Central memory CD8-positive, alpha-beta T cell (primary cell): ENCODE data around the gene ALDH1A2.

Source experiments
- ATAC-seq: fragments of 150-1000 bp; cut with Tn5 transposase; replicated peaks from 2 replicates; pipeline ENCODE4 v1.10.0; 2022; ENCODE audit warnings: mild to moderate bottlenecking, moderate FRiP score, moderate number of reproducible peaks; ENCODE audit not compliant: poor library complexity, severe bottlenecking; ENCODE audit errors: extremely low read depth
- DNase-seq, 2 donors: peaks; one replicate each; pipeline ENCODE4 v3.0.0; 2021; ENCODE audit warnings: low spot score in 2 of 2
- H3K27ac Mint-ChIP-seq: one replicate; pipeline ENCODE4 v1.8.0; 2022; ENCODE audit warnings: low read depth, mild to moderate bottlenecking, moderate library complexity, mixed read lengths
- H3K27me3 Mint-ChIP-seq: one replicate; pipeline ENCODE4 v1.8.0; 2022; ENCODE audit warnings: mixed read lengths
- H3K36me3 Mint-ChIP-seq: one replicate; pipeline ENCODE4 v1.8.0; 2022; ENCODE audit warnings: mild to moderate bottlenecking, moderate library complexity, mixed read lengths; ENCODE audit not compliant: insufficient read depth
- H3K4me1 Mint-ChIP-seq: one replicate; pipeline ENCODE4 v1.8.0; 2022; ENCODE audit warnings: mixed read lengths
- H3K4me3 Mint-ChIP-seq: one replicate; pipeline ENCODE4 v1.8.0; 2022; ENCODE audit warnings: mild to moderate bottlenecking, moderate library complexity, mixed read lengths
- H3K9me3 Mint-ChIP-seq: one replicate; pipeline ENCODE4 v1.8.0; 2022; ENCODE audit warnings: mixed read lengths

The ALDH1A2 gene

DNA sequence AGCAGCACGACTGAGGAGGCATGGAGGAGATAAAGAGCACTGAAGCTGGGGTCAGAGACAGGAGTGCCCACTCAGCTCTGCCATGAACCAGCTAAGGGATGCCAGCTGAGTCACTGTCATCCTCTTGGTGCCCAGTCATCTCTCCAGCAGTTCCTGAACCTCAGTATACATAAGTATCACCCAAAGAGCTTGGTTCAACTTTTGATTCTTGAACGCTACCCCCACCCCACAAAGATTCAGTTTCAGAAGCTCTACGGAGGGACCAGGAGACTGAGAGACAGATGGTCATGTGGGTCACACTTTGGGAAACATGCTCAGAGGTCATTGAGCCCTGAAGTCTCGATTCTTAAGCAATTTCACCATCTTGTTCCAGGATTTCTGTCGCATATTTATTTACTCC is 108.4 kb downstream of the ALDH1A2 start:
- H3K9me3 Mint-ChIP-seq, result no peaks in the 10 kb centered on the region
- H3K4me3 Mint-ChIP-seq, result no peak overlapping the region
- DNase-seq (no peak), ATAC-seq (no peak)
- H3K36me3 Mint-ChIP-seq, result peaks cover 2% of the 10 kb centered on the region
- no peaks in the 10 kb centered on the region for H3K4me1 Mint-ChIP-seq
- no peak overlapping the region for H3K27ac Mint-ChIP-seq
- peaks cover 47% of the 10 kb centered on the region for H3K27me3 Mint-ChIP-seq

DNA sequence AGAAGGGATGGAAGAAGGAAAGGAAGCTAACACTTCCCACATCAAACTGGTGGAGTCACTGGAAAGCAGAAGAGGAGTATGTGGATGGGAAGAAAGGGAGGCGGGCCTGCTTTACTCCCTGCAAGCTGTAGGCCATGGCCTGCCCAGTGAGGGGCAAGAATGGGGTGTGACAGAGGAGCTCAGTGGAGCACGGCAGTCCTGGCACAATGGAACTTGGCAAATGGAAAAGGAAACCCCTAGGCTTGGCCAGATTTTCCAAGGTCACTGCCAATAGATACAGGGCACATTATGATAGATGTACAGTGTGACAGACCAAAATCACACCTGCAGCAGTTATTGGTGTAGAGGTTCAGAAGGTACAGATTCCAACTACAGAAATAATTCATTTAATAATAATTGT is 111.6 kb downstream of the ALDH1A2 start:
- no peak for DNase-seq
- no peak for ATAC-seq
- no peaks in the 10 kb centered on the region for H3K4me1 Mint-ChIP-seq
- H3K36me3 Mint-ChIP-seq, result peaks cover 2% of the 10 kb centered on the region
- H3K9me3 Mint-ChIP-seq, result no peaks in the 10 kb centered on the region
- H3K27ac Mint-ChIP-seq, result no peak overlapping the region
- no peak overlapping the region for H3K4me3 Mint-ChIP-seq
- peaks cover 35% of the 10 kb centered on the region for H3K27me3 Mint-ChIP-seq

DNA sequence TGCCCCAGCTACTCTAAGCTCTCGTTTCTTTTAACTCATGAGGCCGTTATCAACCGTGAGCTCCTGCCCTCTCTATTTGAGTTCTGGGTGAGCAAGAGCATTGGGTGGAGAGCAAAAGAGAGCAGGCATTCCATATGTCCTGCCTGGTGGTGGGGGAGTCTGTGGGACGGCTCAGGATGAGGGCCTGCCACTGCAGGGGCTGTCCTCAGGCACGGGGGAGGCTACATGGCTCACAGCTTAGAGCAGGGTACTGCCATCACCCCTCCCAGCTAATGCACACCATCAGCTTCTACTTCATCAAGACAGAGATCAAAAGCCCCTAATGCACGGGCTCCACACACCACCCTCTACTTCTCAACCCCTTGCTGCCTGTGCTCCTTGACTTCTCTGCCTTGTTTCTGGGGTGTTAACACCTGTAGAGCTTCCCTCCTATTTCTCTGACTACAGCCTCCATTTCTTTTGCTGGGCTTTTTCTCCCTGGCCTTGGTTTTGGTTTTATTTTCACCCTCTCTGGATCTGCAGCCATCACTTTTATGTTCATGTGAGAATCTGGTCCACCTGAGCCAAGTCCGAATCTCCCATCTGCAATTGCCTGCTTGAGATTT is 114.1 kb downstream of the ALDH1A2 start:
- H3K27me3 Mint-ChIP-seq, result peaks cover 23% of the 10 kb centered on the region

DNA sequence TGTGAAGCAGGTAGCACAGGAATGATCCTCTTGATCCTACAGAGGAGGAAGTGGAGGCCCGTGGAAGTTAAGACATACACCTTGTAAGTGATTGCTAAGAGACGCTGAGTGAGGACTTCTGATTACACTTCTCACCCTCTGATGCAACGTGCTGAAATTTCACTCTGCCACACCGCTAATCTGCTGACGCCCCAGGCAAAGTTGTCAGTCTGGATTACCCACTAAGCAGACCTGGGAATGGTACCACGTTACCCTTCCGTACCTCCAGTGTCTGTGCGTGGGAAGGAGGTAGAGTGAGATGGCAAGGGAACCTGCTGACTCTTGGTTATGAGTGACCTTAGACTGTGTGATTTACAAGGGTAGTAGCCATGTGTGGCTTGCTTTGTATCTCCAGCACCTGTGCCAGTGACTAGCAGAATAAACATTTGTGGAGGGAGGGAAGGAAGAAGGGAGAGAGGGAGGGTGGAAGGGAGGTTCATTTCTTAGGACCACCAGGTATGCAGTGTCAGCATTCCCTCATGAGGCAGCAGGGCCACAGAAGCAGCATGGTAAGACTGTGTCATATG is 115.0 kb downstream of the ALDH1A2 start:
- DNase-seq (no peak), ATAC-seq (no peak)
- Mint-ChIP-seq H3K36me3 (no peaks in the 10 kb centered on the region), H3K27ac (no peak overlapping the region), H3K4me1 (no peaks in the 10 kb centered on the region), H3K27me3 (peaks cover 20% of the 10 kb centered on the region), H3K9me3 (no peaks in the 10 kb centered on the region), H3K4me3 (no peak overlapping the region)

More for the DNA sequence above, 114.1 kb downstream of the ALDH1A2 start:
- Mint-ChIP-seq H3K36me3 (no peaks in the 10 kb centered on the region), H3K4me3 (no peak overlapping the region), H3K4me1 (no peaks in the 10 kb centered on the region), H3K9me3 (no peaks in the 10 kb centered on the region), H3K27ac (no peak overlapping the region)
- no peak for DNase-seq
- no peak for ATAC-seq

DNA sequence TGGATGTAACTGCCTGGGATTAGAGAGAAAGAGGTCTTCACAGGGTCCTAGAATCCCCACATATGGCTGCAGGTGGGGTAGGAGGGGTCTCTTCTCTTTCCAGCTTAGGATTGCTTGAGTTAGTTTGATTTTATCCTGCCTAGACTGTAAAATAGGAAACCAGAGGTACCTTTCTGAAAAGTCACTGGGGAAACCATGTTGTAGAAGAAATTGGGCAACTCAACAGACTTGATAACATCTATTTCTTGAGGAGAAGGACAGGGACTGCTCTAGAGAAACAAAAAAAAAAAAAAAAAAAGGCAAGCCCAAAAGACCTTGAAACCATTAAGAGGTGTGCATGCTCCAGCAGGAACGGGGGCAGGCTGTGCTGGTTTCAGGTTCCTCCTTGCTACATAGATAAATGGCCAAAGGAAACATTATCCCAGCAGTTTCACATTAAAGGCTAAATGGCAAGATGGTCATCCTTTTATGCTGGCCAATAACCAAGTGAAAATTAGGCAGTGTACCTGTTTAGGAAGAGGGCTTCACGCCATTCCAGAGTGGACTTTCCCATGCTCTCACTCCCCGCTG is 116.1 kb downstream of the ALDH1A2 start:
- Mint-ChIP-seq H3K36me3 (no peaks in the 10 kb centered on the region), H3K4me1 (no peaks in the 10 kb centered on the region), H3K27me3 (peaks cover 30% of the 10 kb centered on the region), H3K27ac (no peak overlapping the region), H3K4me3 (no peak overlapping the region), H3K9me3 (no peaks in the 10 kb centered on the region)
- ATAC-seq (no peak), DNase-seq (no peak)

DNA sequence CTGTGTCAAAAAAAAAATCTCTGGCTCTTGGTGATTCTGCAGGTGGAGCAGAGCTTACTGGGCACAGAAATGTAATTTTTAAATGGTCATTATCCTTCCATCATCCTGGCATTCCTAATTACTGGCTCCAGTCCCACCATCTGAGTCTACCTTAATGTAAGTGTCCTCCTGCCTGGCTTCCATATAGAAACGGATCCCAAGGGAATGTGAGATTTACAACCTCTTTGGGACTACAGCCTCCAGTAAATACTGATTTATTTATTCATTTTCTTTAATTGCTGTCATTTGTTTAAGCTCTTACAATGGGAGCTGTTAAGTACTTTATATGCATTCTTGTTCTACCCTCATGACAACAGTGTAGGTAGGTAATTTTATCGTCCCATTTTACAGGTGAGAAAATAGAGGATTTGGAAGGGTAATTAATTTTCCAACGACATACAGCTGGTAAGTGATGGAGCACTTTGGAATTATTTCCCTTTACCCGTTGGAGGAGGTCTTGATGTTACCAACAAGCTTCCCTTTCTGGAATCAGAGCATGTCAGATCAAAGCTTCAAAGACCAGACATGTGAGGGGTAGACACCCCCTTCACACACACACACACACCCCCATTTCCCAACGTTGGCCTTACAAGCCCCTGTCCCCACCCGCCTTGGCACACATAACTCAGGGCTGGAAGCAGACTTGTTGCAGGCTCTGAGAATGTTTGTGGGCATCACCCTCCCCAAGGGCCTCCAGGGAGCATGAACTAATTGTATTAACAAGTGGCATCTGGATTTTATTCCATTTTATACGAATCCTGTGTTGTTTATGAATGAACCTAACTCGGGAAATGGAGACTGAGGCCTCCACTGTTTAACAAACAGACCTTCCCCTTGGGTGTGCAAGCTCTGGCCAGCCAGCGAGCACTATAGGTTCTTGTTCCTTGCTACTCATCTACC is 116.9 kb downstream of the ALDH1A2 start:
- peaks cover 30% of the 10 kb centered on the region for H3K27me3 Mint-ChIP-seq
- H3K36me3 Mint-ChIP-seq, result no peaks in the 10 kb centered on the region
- H3K27ac Mint-ChIP-seq, result no peak overlapping the region
- no peak overlapping the region for H3K4me3 Mint-ChIP-seq
- DNase-seq (no peak), ATAC-seq (no peak)
- no peaks in the 10 kb centered on the region for H3K4me1 Mint-ChIP-seq
- H3K9me3 Mint-ChIP-seq, result no peaks in the 10 kb centered on the region

DNA sequence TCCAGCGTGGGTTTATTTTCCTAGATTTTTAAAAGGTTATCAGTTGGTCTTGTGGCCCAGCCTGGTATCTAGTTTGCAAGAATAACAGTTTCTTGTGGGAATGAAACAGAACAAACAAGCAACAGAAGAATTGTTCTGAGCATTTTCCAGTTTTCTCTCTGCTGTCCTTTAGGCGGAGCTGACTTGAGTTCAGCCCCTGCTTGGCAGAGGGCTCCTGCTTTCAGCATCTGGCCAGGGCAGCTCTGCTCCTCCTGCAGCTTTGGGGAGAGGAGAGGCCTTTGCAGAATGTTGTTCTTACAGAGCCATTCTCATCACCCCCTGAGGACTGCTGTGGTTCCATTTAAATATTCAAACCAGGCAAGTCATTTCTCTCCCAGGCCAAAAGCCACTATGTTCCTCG is 117.7 kb downstream of the ALDH1A2 start:
- Mint-ChIP-seq H3K27ac (no peak overlapping the region), H3K4me3 (no peak overlapping the region), H3K27me3 (peaks cover 30% of the 10 kb centered on the region), H3K9me3 (no peaks in the 10 kb centered on the region), H3K36me3 (no peaks in the 10 kb centered on the region), H3K4me1 (no peaks in the 10 kb centered on the region)
- DNase-seq (no peak), ATAC-seq (no peak)

DNA sequence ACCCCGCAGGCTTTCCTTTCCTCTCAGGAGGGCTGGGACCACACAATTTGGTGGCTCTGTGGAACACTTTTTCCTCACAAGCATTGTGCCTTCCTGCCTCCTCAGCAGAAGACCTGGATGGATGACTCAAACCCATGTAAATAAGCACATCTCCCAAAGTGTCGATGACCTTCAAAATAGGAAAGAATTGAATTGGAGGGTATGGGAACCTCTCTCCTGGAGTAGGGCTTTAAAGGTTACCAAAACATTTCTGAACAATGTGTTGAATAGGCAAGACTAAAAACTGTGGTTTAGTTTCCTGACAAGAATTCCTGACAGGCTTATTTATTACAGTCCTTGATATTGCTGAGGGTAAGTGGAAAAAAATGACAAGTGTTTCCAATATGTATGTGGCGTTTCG is 118.2 kb downstream of the ALDH1A2 start:
- H3K27me3 Mint-ChIP-seq, result peaks cover 29% of the 10 kb centered on the region
- ATAC-seq (no peak), DNase-seq (no peak)
- H3K4me3 Mint-ChIP-seq, result no peak overlapping the region
- H3K36me3 Mint-ChIP-seq, result no peaks in the 10 kb centered on the region
- no peaks in the 10 kb centered on the region for H3K4me1 Mint-ChIP-seq
- no peaks in the 10 kb centered on the region for H3K9me3 Mint-ChIP-seq
- no peak overlapping the region for H3K27ac Mint-ChIP-seq

DNA sequence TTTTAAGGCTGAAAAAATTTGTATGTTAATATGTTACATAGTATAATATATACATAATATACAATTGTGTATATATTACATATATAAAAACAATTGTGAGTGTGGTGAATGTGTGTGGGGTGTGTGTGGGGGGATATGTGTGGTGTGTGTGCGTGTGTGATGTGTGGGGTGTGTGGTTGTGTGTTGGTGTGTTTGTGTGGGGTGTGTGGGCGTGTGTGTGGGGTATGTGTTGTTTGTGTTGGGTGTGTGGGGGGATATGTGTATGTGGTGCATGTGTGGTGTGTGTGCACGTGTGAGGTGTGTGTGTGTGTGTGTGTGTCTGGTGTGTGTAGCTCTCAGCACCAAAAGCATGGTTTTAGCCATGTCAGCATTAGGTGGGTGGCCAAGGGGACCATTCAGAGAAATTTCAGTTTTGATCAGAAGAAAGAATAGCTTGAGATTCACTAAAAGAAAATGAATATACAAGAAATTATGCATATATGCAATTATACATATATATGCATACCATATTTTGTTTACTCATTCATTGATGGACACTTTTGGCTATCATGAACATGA is 118.9 kb downstream of the ALDH1A2 start:
- H3K9me3 Mint-ChIP-seq, result no peaks in the 10 kb centered on the region
- no peaks in the 10 kb centered on the region for H3K36me3 Mint-ChIP-seq
- DNase-seq (no peak), ATAC-seq (no peak)
- no peak overlapping the region for H3K4me3 Mint-ChIP-seq
- H3K27me3 Mint-ChIP-seq, result peaks cover 29% of the 10 kb centered on the region
- no peak overlapping the region for H3K27ac Mint-ChIP-seq
- H3K4me1 Mint-ChIP-seq, result no peaks in the 10 kb centered on the region

DNA sequence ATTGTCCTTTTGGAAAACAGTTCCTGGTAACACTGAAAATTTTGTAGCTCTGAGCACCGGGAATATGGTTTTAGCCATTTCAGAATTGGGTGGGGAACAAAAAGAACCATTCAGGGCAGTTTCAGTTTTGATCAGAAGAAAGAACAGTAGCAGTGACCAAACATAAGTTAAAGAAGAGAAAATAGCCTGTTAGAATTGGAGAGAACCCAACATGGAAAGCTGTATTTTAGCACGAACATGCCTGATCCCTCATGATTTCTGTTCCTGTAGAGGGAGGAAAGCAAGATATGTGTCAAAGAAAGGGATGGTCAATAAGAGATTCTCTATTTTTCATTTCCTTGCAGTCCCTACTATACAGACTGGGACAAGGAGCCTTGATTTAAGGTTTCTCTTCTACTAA is 119.9 kb downstream of the ALDH1A2 start:
- Mint-ChIP-seq H3K36me3 (no peaks in the 10 kb centered on the region), H3K4me1 (no peaks in the 10 kb centered on the region), H3K27me3 (peaks cover 36% of the 10 kb centered on the region), H3K27ac (no peak overlapping the region), H3K4me3 (no peak overlapping the region), H3K9me3 (no peaks in the 10 kb centered on the region)
- ATAC-seq (no peak), DNase-seq (no peak)

DNA sequence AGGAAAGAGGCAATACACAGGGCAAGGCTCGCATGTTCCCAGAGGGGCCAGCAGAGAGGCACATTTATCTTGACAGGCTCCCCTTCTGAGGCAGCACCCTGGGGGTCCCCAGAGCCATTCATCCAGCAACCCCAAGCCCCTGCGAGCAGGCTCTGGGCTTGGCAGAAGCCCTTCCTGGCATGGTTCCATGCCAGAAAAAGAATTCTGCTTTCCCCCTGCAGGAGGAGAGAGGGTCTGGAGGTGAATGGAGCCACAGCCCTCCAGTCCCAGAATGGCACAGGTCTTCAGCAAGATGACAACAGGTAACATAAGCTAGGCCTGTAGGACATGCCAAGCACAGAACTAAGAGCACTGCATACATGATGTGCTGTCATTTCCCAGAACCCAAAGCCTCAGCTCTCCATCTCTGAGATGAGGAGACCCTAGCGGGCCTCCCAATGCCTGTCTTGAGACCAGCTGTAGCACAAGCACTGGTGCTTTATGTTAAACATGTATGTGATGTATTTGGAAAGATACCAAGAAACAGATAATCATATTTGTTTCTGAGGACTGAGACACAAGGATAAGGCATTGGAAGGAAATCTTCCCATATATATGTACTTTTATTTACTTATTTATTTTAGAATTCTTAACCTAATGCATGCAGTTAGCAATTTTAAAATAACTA is 121.6 kb downstream of the ALDH1A2 start:
- DNase-seq, result no peak
- H3K27me3 Mint-ChIP-seq, result peaks cover 52% of the 10 kb centered on the region
- no peaks in the 10 kb centered on the region for H3K9me3 Mint-ChIP-seq
- no peaks in the 10 kb centered on the region for H3K36me3 Mint-ChIP-seq
- no peak for ATAC-seq
- H3K4me3 Mint-ChIP-seq, result no peak overlapping the region
- no peak overlapping the region for H3K27ac Mint-ChIP-seq
- no peaks in the 10 kb centered on the region for H3K4me1 Mint-ChIP-seq

DNA sequence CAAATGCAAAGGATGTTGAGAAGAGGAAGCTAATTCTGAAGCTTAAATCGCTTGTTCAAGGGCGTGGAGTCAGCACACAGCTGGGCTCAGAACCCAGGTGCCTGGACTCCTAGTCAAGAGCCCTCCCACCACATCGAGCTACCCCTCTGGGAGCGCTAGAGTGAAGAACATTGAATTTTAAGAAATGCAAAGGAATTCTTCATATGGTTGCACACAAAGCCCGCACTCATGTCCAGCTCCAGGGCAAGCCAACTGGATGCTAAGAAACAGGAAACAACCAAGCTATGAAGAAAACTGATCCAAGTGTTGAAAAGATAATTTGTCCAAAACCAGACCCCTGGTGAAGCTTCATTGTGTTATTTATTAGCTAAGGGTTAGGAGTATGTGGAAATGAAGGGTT is 122.3 kb downstream of the ALDH1A2 start:
- H3K4me1 Mint-ChIP-seq, result no peaks in the 10 kb centered on the region
- ATAC-seq, result no peak
- no peak overlapping the region for H3K4me3 Mint-ChIP-seq
- no peaks in the 10 kb centered on the region for H3K9me3 Mint-ChIP-seq
- H3K36me3 Mint-ChIP-seq, result no peaks in the 10 kb centered on the region
- peaks cover 60% of the 10 kb centered on the region for H3K27me3 Mint-ChIP-seq
- H3K27ac Mint-ChIP-seq, result no peak overlapping the region
- no peak for DNase-seq
